Diencephalon (tissue), 1 donor: Measurements from ENCODE around the gene PILRB. TPM values are rescaled to one million over a fixed set of nuclear protein-coding genes. Genes with fewer than 3 reads are reported as not detected.

Experiments used
- small RNA-seq: library from RNA; depleted of rRNA; stranded (forward); fragments of <200 nt; gene quantifications from one replicate; pipeline ENCODE3, GENCODE V24; 2014
- total RNA-seq: library from RNA; depleted of rRNA; stranded (reverse); fragments of >200 nt; gene quantifications from one replicate; pipeline ENCODE4 v1.2.3, GENCODE V29; 2014

PILRB gene
- 14.5 TPM for total RNA-seq

DNA sequence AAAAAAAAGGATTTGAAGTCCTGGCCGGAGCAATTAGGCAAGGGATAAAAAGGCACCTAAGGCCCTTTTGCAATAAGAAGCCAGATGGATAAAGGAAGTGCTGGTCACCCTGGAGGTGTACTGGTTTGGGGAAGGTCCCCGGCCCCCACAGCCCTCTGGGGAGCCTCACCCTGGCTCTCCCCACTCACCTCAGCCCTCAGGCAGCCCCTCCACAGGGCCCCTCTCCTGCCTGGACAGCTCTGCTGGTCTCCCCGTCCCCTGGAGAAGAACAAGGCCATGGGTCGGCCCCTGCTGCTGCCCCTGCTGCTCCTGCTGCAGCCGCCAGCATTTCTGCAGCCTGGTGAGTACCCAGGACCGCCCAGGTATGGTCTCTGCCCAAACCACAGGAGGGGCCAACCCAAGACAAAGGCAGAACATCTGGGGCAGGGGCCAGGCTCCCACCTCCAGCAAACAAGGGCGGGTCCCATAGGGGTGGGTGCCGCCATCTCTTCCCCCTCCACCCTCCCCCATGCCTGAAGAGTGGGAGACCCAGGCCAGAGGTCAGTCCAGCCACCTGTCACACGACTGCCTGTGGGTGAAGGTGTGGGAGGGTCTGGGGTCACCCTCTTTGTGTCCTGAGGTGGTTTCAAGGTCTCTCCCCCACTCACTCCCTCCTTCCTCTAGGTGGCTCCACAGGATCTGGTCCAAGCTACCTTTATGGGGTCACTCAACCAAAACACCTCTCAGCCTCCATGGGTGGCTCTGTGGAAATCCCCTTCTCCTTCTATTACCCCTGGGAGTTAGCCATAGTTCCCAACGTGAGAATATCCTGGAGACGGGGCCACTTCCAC, at the start of gene PILRB:
TSS of gene PILRB (plus strand) at position 91 of the 830 bp plus-strand sequence. CDS start at position 277, 186 bp downstream.

DNA sequence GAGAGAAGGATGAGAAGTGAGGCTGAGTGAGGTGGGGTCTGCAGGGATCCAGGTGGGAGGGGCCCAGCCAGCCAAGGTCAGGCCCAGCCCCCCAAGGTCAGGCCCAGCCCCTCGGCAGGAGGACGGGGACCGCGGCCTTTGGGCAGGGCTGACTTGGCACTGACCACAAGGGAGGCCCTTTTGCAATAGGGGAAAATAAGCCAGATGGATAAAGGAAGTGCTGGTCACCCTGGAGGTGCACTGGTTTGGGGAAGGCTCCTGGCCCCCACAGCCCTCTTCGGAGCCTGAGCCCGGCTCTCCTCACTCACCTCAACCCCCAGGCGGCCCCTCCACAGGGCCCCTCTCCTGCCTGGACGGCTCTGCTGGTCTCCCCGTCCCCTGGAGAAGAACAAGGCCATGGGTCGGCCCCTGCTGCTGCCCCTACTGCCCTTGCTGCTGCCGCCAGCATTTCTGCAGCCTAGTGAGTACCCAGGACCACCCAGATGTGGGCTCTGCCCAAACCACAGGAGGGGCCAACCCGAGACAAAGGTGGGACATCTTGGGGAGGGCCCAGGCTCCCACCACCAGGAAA, 15.4 kb downstream of the PILRB start, which contains the start of gene PILRA:
TSS of gene PILRA (plus strand) at position 227 of the 571 bp plus-strand sequence. CDS start at position 397, 170 bp downstream.

Small RNA genes lying within 50 kb of the gene (small RNA-seq; reads per million reads assigned to genes)
- gene RF00019: not detected

Other genes with a start within 250 kb of the PILRB start
- gene TAF6, start 238.8 kb upstream of the PILRB start, total RNA-seq: 31.4 TPM
- 22.8 TPM for gene CNPY4, start 238.5 kb upstream of the PILRB start, total RNA-seq
- gene MBLAC1, start 231.2 kb upstream of the PILRB start, total RNA-seq: 5.3 TPM
- 48.9 TPM for gene LAMTOR4, start 209.2 kb upstream of the PILRB start, total RNA-seq
- gene TRAPPC14, start 199.4 kb upstream of the PILRB start, total RNA-seq: 16.8 TPM
- gene GAL3ST4, start 189.5 kb upstream of the PILRB start, total RNA-seq: 3.9 TPM
- 49.6 TPM for gene GPC2, start 180.7 kb upstream of the PILRB start, total RNA-seq
- gene STAG3, start 180.2 kb upstream of the PILRB start, total RNA-seq: 0.69 TPM
- not detected for gene PVRIG, start 138.2 kb upstream of the PILRB start, total RNA-seq
- not detected for gene SPDYE3, start 50.4 kb upstream of the PILRB start, total RNA-seq
- 1.2 TPM for gene PILRA, start 15.4 kb downstream of the PILRB start, total RNA-seq
- gene ZCWPW1, start 70.6 kb downstream of the PILRB start, total RNA-seq: 2.1 TPM
- 27.9 TPM for gene MEPCE, start 71.7 kb downstream of the PILRB start, total RNA-seq
- 7.6 TPM for gene PPP1R35, start 78.4 kb downstream of the PILRB start, total RNA-seq
- gene SPACDR, start 106.1 kb downstream of the PILRB start, total RNA-seq: not detected
- 33.7 TPM for gene TSC22D4, start 121.1 kb downstream of the PILRB start, total RNA-seq
- gene NYAP1, start 125.8 kb downstream of the PILRB start, total RNA-seq: 38.8 TPM
- 6.7 TPM for gene AGFG2, start 181.1 kb downstream of the PILRB start, total RNA-seq
- not detected for gene SAP25, start 215.8 kb downstream of the PILRB start, total RNA-seq
- gene LRCH4, start 228.0 kb downstream of the PILRB start, total RNA-seq: 11.1 TPM
- not detected for gene FBXO24, start 228.2 kb downstream of the PILRB start, total RNA-seq
- gene PCOLCE, start 244.2 kb downstream of the PILRB start, total RNA-seq: 9.0 TPM